ENCODE results near the gene EBI3. TPM values are rescaled to one million over a fixed set of nuclear protein-coding genes. Genes with fewer than 3 reads are reported as not detected.
"Not testable (repeated sequence)": the region's sequence is repeated elsewhere in the genome, so short reads cannot be mapped to it uniquely, and the experiment has no call there.

Gene EBI3
- total and polyA plus RNA-seq, 12 donors = 0.44 to 18.0 (median 6.2) TPM

- TF ChIP-seq, protein P1, sequence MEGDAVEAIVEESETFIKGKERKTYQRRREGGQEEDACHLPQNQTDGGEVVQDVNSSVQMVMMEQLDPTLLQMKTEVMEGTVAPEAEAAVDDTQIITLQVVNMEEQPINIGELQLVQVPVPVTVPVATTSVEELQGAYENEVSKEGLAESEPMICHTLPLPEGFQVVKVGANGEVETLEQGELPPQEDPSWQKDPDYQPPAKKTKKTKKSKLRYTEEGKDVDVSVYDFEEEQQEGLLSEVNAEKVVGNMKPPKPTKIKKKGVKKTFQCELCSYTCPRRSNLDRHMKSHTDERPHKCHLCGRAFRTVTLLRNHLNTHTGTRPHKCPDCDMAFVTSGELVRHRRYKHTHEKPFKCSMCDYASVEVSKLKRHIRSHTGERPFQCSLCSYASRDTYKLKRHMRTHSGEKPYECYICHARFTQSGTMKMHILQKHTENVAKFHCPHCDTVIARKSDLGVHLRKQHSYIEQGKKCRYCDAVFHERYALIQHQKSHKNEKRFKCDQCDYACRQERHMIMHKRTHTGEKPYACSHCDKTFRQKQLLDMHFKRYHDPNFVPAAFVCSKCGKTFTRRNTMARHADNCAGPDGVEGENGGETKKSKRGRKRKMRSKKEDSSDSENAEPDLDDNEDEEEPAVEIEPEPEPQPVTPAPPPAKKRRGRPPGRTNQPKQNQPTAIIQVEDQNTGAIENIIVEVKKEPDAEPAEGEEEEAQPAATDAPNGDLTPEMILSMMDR (IDR thresholded peaks at IDR 0.05) = no peak
- TF ChIP-seq POLR2A (IDR thresholded peaks at IDR 0.05) = no peak
- H3K36me3 ChIP-seq (replicated peaks in 1 of 2) = no peaks in the 10 kb centered on the region
- H3K27ac ChIP-seq = no peak overlapping the region
- 73 to 90% (median 82%) methylated on average over 3 of the region's 3 CpGs for WGBS, 4 donors
- intact Hi-C loops (cut with DNase I) = no loop called here
- H3K4me3 ChIP-seq = no peak overlapping the region
- H3K4me1 ChIP-seq (replicated peaks in 1 of 2) = no peaks in the 10 kb centered on the region
- H3K27me3 ChIP-seq = no peaks in the 10 kb centered on the region
- DNase-seq = no peak
- no peaks in the 10 kb centered on the region for H3K9me3 ChIP-seq (replicated peaks in 1 of 3)
Measured at GRCh38 chr19:4213116-4213515, 16.2 kb upstream of the EBI3 start.

DNA sequence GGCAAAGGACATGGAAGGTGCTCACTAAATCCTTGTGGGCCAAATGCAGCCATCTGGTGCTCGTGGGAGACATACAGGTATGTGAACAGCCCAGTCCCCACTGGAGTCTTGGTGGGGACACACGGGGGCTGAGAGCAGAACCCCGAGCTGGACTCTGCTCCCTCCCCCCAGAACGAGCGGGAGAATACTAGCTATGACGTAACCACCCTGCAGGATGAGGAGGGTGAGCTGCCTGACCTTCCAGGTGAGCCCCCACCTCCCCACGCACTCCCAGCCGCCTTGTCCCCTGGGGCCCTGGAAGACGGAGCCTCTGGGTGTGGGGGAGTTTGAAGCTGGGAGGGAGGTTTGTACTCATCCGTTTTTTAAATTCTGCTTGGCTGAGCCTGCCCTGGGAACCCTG is 13.5 kb upstream of the EBI3 start:
- H3K27ac ChIP-seq = no peak overlapping the region
- H3K4me1 ChIP-seq (replicated peaks in 1 of 2) = no peaks in the 10 kb centered on the region
- no peak for DNase-seq
- 50 to 65% (median 61%) methylated on average over 8 to 10 of the region's 10 CpGs for WGBS, 4 donors
- H3K9me3 ChIP-seq (replicated peaks in 1 of 3) = no peaks in the 10 kb centered on the region
- TF ChIP-seq, protein P1 (IDR thresholded peaks at IDR 0.05) = no peak
- no peak for TF ChIP-seq POLR2A (IDR thresholded peaks at IDR 0.05)
- no peak overlapping the region for H3K4me3 ChIP-seq
- intact Hi-C loops (cut with DNase I) = no loop called here
- no peaks in the 10 kb centered on the region for H3K36me3 ChIP-seq (replicated peaks in 1 of 2)
- H3K27me3 ChIP-seq = no peaks in the 10 kb centered on the region

DNA sequence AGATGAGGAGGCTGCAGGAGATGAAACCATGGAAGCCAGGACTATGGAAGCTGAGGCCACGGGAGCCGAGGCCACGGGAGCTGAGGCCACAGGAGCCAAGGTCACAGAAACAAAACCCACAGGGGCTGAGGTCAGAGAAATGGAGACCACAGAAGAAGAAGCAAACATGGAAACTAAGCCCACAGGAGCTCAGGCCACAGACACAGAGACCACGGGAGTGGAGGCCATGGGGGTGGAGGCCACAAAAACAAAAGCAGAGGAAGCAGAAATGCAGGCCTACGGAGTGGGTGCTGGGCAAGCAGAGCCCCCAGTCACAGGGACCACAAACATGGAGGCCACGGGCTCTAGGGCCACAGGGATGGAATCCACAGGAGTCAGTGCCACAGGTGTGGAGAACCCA is 12.5 kb upstream of the EBI3 start:
- WGBS, 4 donors = 74 to 89% (median 79%) methylated on average over 5 to 6 of the region's 6 CpGs
- TF ChIP-seq, protein P1 (IDR thresholded peaks at IDR 0.05) = no peak
- TF ChIP-seq POLR2A (IDR thresholded peaks at IDR 0.05) = no peak

GRCh38 chr19:4217429-4218264 is 11.7 kb upstream of the EBI3 start:
- TF ChIP-seq, protein P1 (IDR thresholded peaks at IDR 0.05) = no peak
- no peak for TF ChIP-seq POLR2A (IDR thresholded peaks at IDR 0.05)
- WGBS, 4 donors = 94 to 95% (median 95%) methylated on average over 30 to 81 of the region's 81 CpGs
- Histone ChIP-seq H3K9me3 (replicated peaks in 1 of 3) (no peaks in the 10 kb centered on the region), H3K4me3 (no peak overlapping the region), H3K4me1 (replicated peaks in 1 of 2) (no peaks in the 10 kb centered on the region), H3K27me3 (no peaks in the 10 kb centered on the region), H3K27ac (no peak overlapping the region), H3K36me3 (replicated peaks in 1 of 2) (no peaks in the 10 kb centered on the region)
- no peak for DNase-seq
- intact Hi-C loops (cut with DNase I) = no loop called here

More for the DNA sequence above, 12.5 kb upstream of the EBI3 start:
- Histone ChIP-seq H3K4me1 (replicated peaks in 1 of 2) (no peaks in the 10 kb centered on the region), H3K27ac (no peak overlapping the region), H3K4me3 (no peak overlapping the region), H3K9me3 (replicated peaks in 1 of 3) (no peaks in the 10 kb centered on the region), H3K36me3 (replicated peaks in 1 of 2) (no peaks in the 10 kb centered on the region), H3K27me3 (no peaks in the 10 kb centered on the region)
- DNase-seq = no peak
- intact Hi-C loops (cut with DNase I) = no loop called here

GRCh38 chr19:4218523-4218922 is 10.8 kb upstream of the EBI3 start:
- intact Hi-C loops (cut with DNase I); H3K9me3 ChIP-seq (replicated peaks in 1 of 3); H3K4me1 ChIP-seq (replicated peaks in 1 of 2); H3K36me3 ChIP-seq (replicated peaks in 1 of 2); H3K27me3 ChIP-seq; DNase-seq; H3K27ac ChIP-seq; H3K4me3 ChIP-seq: not testable (repeated sequence)
- 46 to 76% (median 68%) methylated on average over 1 of the region's 1 CpG for WGBS, 4 donors

Measured in adrenal gland (tissue), 12 donors.